Measurements from ENCODE around the gene FAT3. TPM values are rescaled to one million over a fixed set of nuclear protein-coding genes. Genes with fewer than 3 reads are reported as not detected.

Gene FAT3
- total and polyA plus RNA-seq, 2 of the 4 experiments (the other 2 are of a cell fraction) = 0.53 to 2.9 TPM

- no peak for TF ChIP-seq ELK1 (IDR thresholded peaks at IDR 0.05; ENCODE audit: borderline replicate concordance, low read depth, low read length)
Measured at GRCh38 chr11:92236856-92237255, 12.2 kb downstream of the FAT3 start (continued).

GRCh38 chr11:92240916-92241315 is 16.3 kb downstream of the FAT3 start:
- no peak for ATAC-seq (ENCODE audit: low read depth)

More at GRCh38 chr11:92240916-92241315, 16.3 kb downstream of the FAT3 start:
- no peak overlapping the region for H2AK5ac ChIP-seq (ENCODE audit: low read depth, low read length)
- DNase-seq = no peak
- no peak overlapping the region; the same call in 1 of the 2 replicates for H3K23ac ChIP-seq (ENCODE audit: low read depth, low read length)
- no peaks in the 10 kb centered on the region for H3K9me1 ChIP-seq (ENCODE audit: insufficient read depth, low read length)
- no peak overlapping the region for H3K4me2 ChIP-seq (ENCODE audit: low read depth, low read length)
- H2BK120ac ChIP-seq (ENCODE audit: low read depth, low read length) = no peak overlapping the region
- no peak overlapping the region for H2AFZ ChIP-seq (replicated peaks; ENCODE audit: low read length, poor library complexity)
- no peak overlapping the region for H2BK5ac ChIP-seq (ENCODE audit: low read depth, low read length, poor library complexity, severe bottlenecking)
- no peaks in the 10 kb centered on the region for H3K79me1 ChIP-seq (ENCODE audit: low read depth in 1 of 2, low read length in 2 of 2)
- H3K18ac ChIP-seq (ENCODE audit: low read depth, low read length) = no peak overlapping the region
- no peak overlapping the region for H3K4me3 ChIP-seq (ENCODE audit: insufficient read depth, low read depth, low read length)
- in situ Hi-C loops (cut with MboI; ENCODE audit: low sequenced_read_pairs) (no loop called here), intact Hi-C loops (cut with micrococcal nuclease) (no loop called here), dilution Hi-C loops (cut with HindIII; ENCODE audit: low sequenced_read_pairs, unreplicated experiment) (no loop called here)
- POLR2A ChIA-PET (ENCODE audit: unreplicated experiment) = no interaction called here
- no CpG with 5 or more reads among the region's 1 CpG for WGBS, 2 experiments (ENCODE audit: extremely low coverage in 2 of 2, insufficient read length in 1 of 2)
- H2BK20ac ChIP-seq (ENCODE audit: low read depth, low read length) = no peak overlapping the region
- no peak overlapping the region for H3K27ac ChIP-seq (ENCODE audit: insufficient read depth, low read length)
- H3K4ac ChIP-seq (ENCODE audit: low read depth, low read length) = no peak overlapping the region
- TF ChIP-seq BHLHE40 (IDR thresholded peaks at IDR 0.05; ENCODE audit: low read depth, low read length) = no peak
- TF ChIP-seq CHD1 (IDR thresholded peaks at IDR 0.05; ENCODE audit: low read depth, low read length) = no peak
- H3K4me1 ChIP-seq (ENCODE audit: control insufficient read depth, insufficient read depth, low read length) = no peaks in the 10 kb centered on the region
- no peak overlapping the region for H3K56ac ChIP-seq (ENCODE audit: extremely low read depth, insufficient read depth, low read length)
- H4K8ac ChIP-seq (ENCODE audit: low read depth in 2 of 2, low read length in 2 of 2) = no peak overlapping the region
- no peak overlapping the region for H3K9ac ChIP-seq (ENCODE audit: low read depth, low read length)
- no peak overlapping the region for H4K91ac ChIP-seq (ENCODE audit: insufficient read depth, low read depth, low read length)
- H2BK15ac ChIP-seq (ENCODE audit: low read depth, low read length) = no peak overlapping the region
- H3K27me3 ChIP-seq (ENCODE audit: control insufficient read depth, insufficient read depth, low read length) = no peaks in the 10 kb centered on the region
- no peak overlapping the region for H4K5ac ChIP-seq (ENCODE audit: low read depth, low read length)
- no peak overlapping the region for H2AK9ac ChIP-seq (replicated peaks; ENCODE audit: low read depth, low read length, poor library complexity)
- BruUV-seq (replicated peaks) = no TSS peak
- H3K14ac ChIP-seq (replicated peaks; ENCODE audit: low read depth, low read length) = no peak overlapping the region
- no peaks in the 10 kb centered on the region for H4K20me1 ChIP-seq (ENCODE audit: insufficient read depth, low read length)
- H3K9me3 ChIP-seq (ENCODE audit: control insufficient read depth, insufficient read depth, low read length) = no peaks in the 10 kb centered on the region
- no peaks in the 10 kb centered on the region for H3K36me3 ChIP-seq (ENCODE audit: control insufficient read depth, insufficient read depth, low read length)
- CTCF ChIA-PET = no interaction called here

All from IMR-90 (cell line).